H9 (cell line): ENCODE data around the gene SELENOM. TPM values are rescaled to one million over a fixed set of nuclear protein-coding genes. Genes with fewer than 3 reads are reported as not detected.

Experiments used
- DNase-seq: peaks from one replicate; pipeline ENCODE4 v3.0.0-alpha.2; 2017
- H2AFZ ChIP-seq: one replicate; pipeline ENCODE4 v1.6.1; 2013; ENCODE audit warnings: mild to moderate bottlenecking, low read length, control low read depth, moderate library complexity
- H2AK5ac ChIP-seq: 2 replicates; pipeline ENCODE4 v1.6.1; 2013; ENCODE audit warnings: low read length, control low read depth, mixed read lengths; ENCODE audit not compliant: insufficient read length
- H2BK120ac ChIP-seq: one replicate; pipeline ENCODE4 v1.6.1; 2013; ENCODE audit warnings: low read depth, mild to moderate bottlenecking, low read length, control low read depth, inconsistent platforms; ENCODE audit not compliant: poor library complexity, severe bottlenecking
- H2BK12ac ChIP-seq: 2 replicates; pipeline ENCODE4 v1.6.1; 2013; ENCODE audit warnings: low read length, control low read depth, mixed read lengths, low read depth; ENCODE audit not compliant: insufficient read length
- H2BK15ac ChIP-seq: 2 replicates; pipeline ENCODE4 v1.6.1; 2013; ENCODE audit warnings: low read depth, low read length, control low read depth
- H2BK20ac ChIP-seq: one replicate; pipeline ENCODE4 v1.6.1; 2013; ENCODE audit warnings: low read depth, mild to moderate bottlenecking, low read length, control low read depth, inconsistent platforms; ENCODE audit not compliant: poor library complexity, severe bottlenecking
- H2BK5ac ChIP-seq: 2 replicates; pipeline ENCODE4 v1.6.1; 2013; ENCODE audit warnings: low read length, control low read depth, mixed read lengths; ENCODE audit not compliant: insufficient read length
- H3K14ac ChIP-seq: 2 replicates; pipeline ENCODE4 v1.6.1; 2013; ENCODE audit warnings: low read length, control low read depth; ENCODE audit not compliant: insufficient read depth
- H3K18ac ChIP-seq: 2 replicates; pipeline ENCODE4 v1.6.1; 2013; ENCODE audit warnings: low read depth, mild to moderate bottlenecking, mixed read lengths, low read length, control low read depth; ENCODE audit not compliant: insufficient read length
- H3K23ac ChIP-seq: 2 replicates; pipeline ENCODE4 v1.6.1; 2013; ENCODE audit warnings: low read length, control low read depth, mixed read lengths, low read depth; ENCODE audit not compliant: insufficient read length
- H3K23me2 ChIP-seq: 2 replicates; pipeline ENCODE4 v1.6.1; 2013; ENCODE audit warnings: low read depth, mild to moderate bottlenecking, mixed read lengths, low read length, control low read depth; ENCODE audit not compliant: insufficient read length, poor library complexity, severe bottlenecking
- H3K27ac ChIP-seq: 2 replicates; pipeline ENCODE4 v1.5.1; 2013; ENCODE audit warnings: low read length, control low read depth, mixed read lengths, low read depth; ENCODE audit not compliant: insufficient read length
- H3K27me3 ChIP-seq: 2 replicates; pipeline ENCODE4 v1.6.1; 2013; ENCODE audit warnings: low read length, control low read depth, inconsistent platforms; ENCODE audit not compliant: insufficient read depth
- H3K4ac ChIP-seq: 2 replicates; pipeline ENCODE4 v1.6.1; 2013; ENCODE audit warnings: low read depth, mild to moderate bottlenecking, control low read depth, inconsistent platforms, low read length, moderate library complexity
- H3K4me1 ChIP-seq: 2 replicates; pipeline ENCODE4 v1.6.1; 2013; ENCODE audit warnings: low read length, control low read depth, inconsistent platforms; ENCODE audit not compliant: insufficient read depth
- H3K4me2 ChIP-seq: 2 replicates; pipeline ENCODE4 v1.6.1; 2013; ENCODE audit warnings: low read length, control low read depth, mixed read lengths; ENCODE audit not compliant: insufficient read length, insufficient read depth
- H3K56ac ChIP-seq: 2 replicates; pipeline ENCODE4 v1.6.1; 2013; ENCODE audit warnings: low read depth, mild to moderate bottlenecking, mixed read lengths, low read length, control low read depth; ENCODE audit not compliant: insufficient read length
- H3K79me1 ChIP-seq: 2 replicates; pipeline ENCODE4 v1.6.1; 2013; ENCODE audit warnings: low read depth, mild to moderate bottlenecking, moderate library complexity, low read length, control low read depth, inconsistent platforms; ENCODE audit not compliant: insufficient read depth, poor library complexity, severe bottlenecking
- H3K79me2 ChIP-seq: 2 replicates; pipeline ENCODE4 v1.6.1; 2013; ENCODE audit warnings: low read length, control low read depth, inconsistent platforms; ENCODE audit not compliant: insufficient read depth
- H3K9ac ChIP-seq: 2 replicates; pipeline ENCODE4 v1.6.1; 2013; ENCODE audit warnings: low read length, control low read depth, mixed read lengths; ENCODE audit not compliant: insufficient read length; ENCODE audit errors: extremely low read depth
- H3K9me3 ChIP-seq: one replicate; pipeline ENCODE4 v1.6.1; 2013; ENCODE audit warnings: low read depth, low read length, inconsistent platforms; ENCODE audit not compliant: control insufficient read depth
- H3T11ph ChIP-seq: one replicate; pipeline ENCODE4 v1.6.1; 2013; ENCODE audit warnings: mild to moderate bottlenecking, low read length, control low read depth, inconsistent platforms
- H4K20me1 ChIP-seq: one replicate; pipeline ENCODE4 v1.6.1; 2013; ENCODE audit not compliant: control insufficient read depth, insufficient read length, insufficient read depth
- H4K5ac ChIP-seq: 2 replicates; pipeline ENCODE4 v1.6.1; 2013; ENCODE audit warnings: low read depth, mild to moderate bottlenecking, mixed read lengths, low read length, control low read depth; ENCODE audit not compliant: insufficient read length
- H4K8ac ChIP-seq: replicated peaks from 2 replicates; pipeline ENCODE4 v1.6.1; 2013; ENCODE audit warnings: low read length, control low read depth, mixed read lengths, low read depth; ENCODE audit not compliant: insufficient read length
- H4K91ac ChIP-seq: 2 replicates; pipeline ENCODE4 v1.6.1; 2013; ENCODE audit warnings: low read depth, mild to moderate bottlenecking, moderate library complexity, mixed read lengths, low read length, control low read depth; ENCODE audit not compliant: insufficient read length
- H3K27ac Mint-ChIP-seq, 3 experiments: 2 replicates in 2 of 3; 3 replicates in 1 of 3; pipeline ENCODE4 v1.8.0; 2020 to 2021; ENCODE audit warnings: mixed read lengths in 3 of 3, mild to moderate bottlenecking in 1 of 3, moderate library complexity in 1 of 3
- H3K27me3 Mint-ChIP-seq: 2 replicates; pipeline ENCODE4 v1.8.0; 2021; ENCODE audit warnings: low read depth, mild to moderate bottlenecking, moderate library complexity, mixed read lengths
- H3K36me3 Mint-ChIP-seq, 3 experiments: 2 replicates in 2 of 3; 3 replicates in 1 of 3; pipeline ENCODE4 v1.8.0; 2020 to 2021; ENCODE audit warnings: low read depth in 3 of 3, mixed read lengths in 3 of 3; ENCODE audit not compliant: insufficient read depth in 1 of 3
- H3K4me1 Mint-ChIP-seq, 2 experiments: 2 replicates each; pipeline ENCODE4 v1.8.0; 2020; ENCODE audit warnings: mixed read lengths in 2 of 2
- H3K4me3 Mint-ChIP-seq, 2 experiments: 2 replicates in 1 of 2; 3 replicates in 1 of 2; pipeline ENCODE4 v1.8.0; 2020 to 2021; ENCODE audit warnings: mild to moderate bottlenecking in 2 of 2, mixed read lengths in 2 of 2, moderate library complexity in 1 of 2
- H3K9me3 Mint-ChIP-seq, 2 experiments: 2 replicates in 1 of 2; 3 replicates in 1 of 2; pipeline ENCODE4 v1.8.0; 2020; ENCODE audit warnings: mild to moderate bottlenecking in 2 of 2, mixed read lengths in 2 of 2, moderate library complexity in 1 of 2
- CTCF ChIP-seq: fragments of 200-600 bp; sonication (generic); conservative IDR thresholded peaks from 3 replicates; pipeline ENCODE4 v1.8.0; 2021; ENCODE audit warnings: antibody characterized with exemption, mild to moderate bottlenecking
- WGBS: extraction: QIAGEN DNeasy Blood & Tissue Kit; methylation state at CpG from one replicate; pipeline ENCODE4 v1.1.7; 2013; ENCODE audit warnings: missing lambda C conversion rate, low lambda C conversion rate, mixed read lengths; ENCODE audit not compliant: insufficient read length; ENCODE audit errors: extremely low coverage; 5-methylcytosine and 5-hydroxymethylcytosine counted together
- total RNA-seq: library from RNA; stranded (reverse); gene quantifications from 2 replicates; pipeline ENCODE4 v1.2.1, GENCODE V29; 2021

The SELENOM gene
- total RNA-seq, 1 experiment from 2014 or later: 18.6 TPM

DNA sequence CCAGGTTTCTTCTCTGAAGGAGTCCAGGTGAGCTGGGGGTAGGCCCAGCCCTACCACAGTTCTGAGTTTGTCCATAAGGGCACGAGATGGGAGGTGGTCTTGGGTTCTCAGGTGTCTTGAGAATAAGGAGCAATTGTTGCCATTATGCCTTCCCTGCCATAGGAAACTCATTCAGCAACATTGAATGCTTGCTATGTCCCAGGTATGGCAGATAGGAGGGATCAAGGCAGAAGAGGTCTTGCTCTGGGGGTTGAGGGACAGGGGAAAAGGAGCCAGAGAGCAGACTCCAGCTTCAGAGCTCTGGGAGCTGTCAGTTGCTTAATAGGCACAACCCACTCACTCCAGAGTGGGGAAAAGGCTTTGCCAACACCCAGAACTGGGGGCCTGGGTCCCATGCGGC lies 4.3 kb downstream of the SELENOM start:
- no CpG with 5 or more reads among the region's 2 CpGs for WGBS

More for the DNA sequence above, 4.3 kb downstream of the SELENOM start:
- Mint-ChIP-seq H3K27ac (no peak overlapping the region; a peak in 1 of 7 replicates), H3K4me1 (peaks cover 12 to 38% of the 10 kb centered on the region in 2 experiments), H3K27me3 (peaks cover 27% of the 10 kb centered on the region), H3K9me3 (peaks cover 0 to 2% of the 10 kb centered on the region in 2 experiments; a peak in 1 of 5 replicates), H3K36me3 (peaks cover 0 to 1% (median 0%) of the 10 kb centered on the region in 3 experiments; a peak in 2 of 7 replicates), H3K4me3 (no peak overlapping the region)
- Histone ChIP-seq H2BK12ac (no peak overlapping the region), H3K23ac (no peak overlapping the region), H2AK5ac (no peak overlapping the region), H2BK120ac (no peak overlapping the region), H2AFZ (no peak overlapping the region), H3K4me2 (no peak overlapping the region), H3K18ac (no peak overlapping the region), H3T11ph (no peak overlapping the region), H3K56ac (no peak overlapping the region), H3K14ac (no peak overlapping the region), H4K91ac (no peak overlapping the region), H3K27me3 (peaks cover 12% of the 10 kb centered on the region; the same call in 1 of the 2 replicates), H3K27ac (no peak overlapping the region), H3K4me1 (0 out of 2 replicates have a peak, but pooled peaks cover 3% of the 10 kb centered on the region), H2BK5ac (no peak overlapping the region), H2BK20ac (no peak overlapping the region), H4K8ac (no peak overlapping the region), H3K9me3 (no peaks in the 10 kb centered on the region), H4K20me1 (no peaks in the 10 kb centered on the region), H3K9ac (no peak overlapping the region), H3K79me1 (no peaks in the 10 kb centered on the region), H3K79me2 (no peaks in the 10 kb centered on the region), H3K4ac (no peak overlapping the region), H2BK15ac (no peak overlapping the region), H3K23me2 (peaks cover 11% of the 10 kb centered on the region), H4K5ac (no peak overlapping the region)
- TF ChIP-seq CTCF: no peak
- DNase-seq: no peak
